Calu3 (cell line): Measurements from ENCODE around the gene MOSPD3. TPM values are rescaled to one million over a fixed set of nuclear protein-coding genes. Genes with fewer than 3 reads are reported as not detected.
A peak's percentile ranks its signal among the peaks of the same experiment; 100 is the strongest.

Experiments
- BruUV-seq: library from RNA; stranded (reverse); fragments of 400-500 nt; replicated peaks from 2 replicates; lab custom pipeline; 2021; lab: Mats Ljungman, UMichigan
- CTCF ChIA-PET: fragments of 300-600 bp; sonication (Branson Sonifier 250); formaldehyde crosslinking; loops from one replicate; lab custom pipeline; 2022; ENCODE audit warnings: antibody characterized with exemption; lab: Charles Lee
- DNase-seq: peaks from one replicate; pipeline ENCODE4 v3.0.0; 2022
- H3K27ac Mint-ChIP-seq: one replicate; pipeline ENCODE4 v1.8.0; 2022; ENCODE audit warnings: mixed read lengths; ENCODE audit not compliant: unreplicated experiment
- H3K27me3 Mint-ChIP-seq: one replicate; pipeline ENCODE4 v1.8.0; 2022; ENCODE audit warnings: mixed read lengths; ENCODE audit not compliant: unreplicated experiment
- H3K36me3 Mint-ChIP-seq: one replicate; pipeline ENCODE4 v1.8.0; 2022; ENCODE audit warnings: mild to moderate bottlenecking, moderate library complexity, mixed read lengths; ENCODE audit not compliant: insufficient read depth, unreplicated experiment
- H3K4me1 Mint-ChIP-seq: one replicate; pipeline ENCODE4 v1.8.0; 2022; ENCODE audit warnings: mild to moderate bottlenecking, low read depth, mixed read lengths; ENCODE audit not compliant: unreplicated experiment
- H3K4me3 Mint-ChIP-seq: one replicate; pipeline ENCODE4 v1.8.0; 2022; ENCODE audit warnings: mild to moderate bottlenecking, low read depth, moderate library complexity, mixed read lengths; ENCODE audit not compliant: unreplicated experiment
- H3K9me3 Mint-ChIP-seq: one replicate; pipeline ENCODE4 v1.8.0; 2022; ENCODE audit warnings: low read depth, mixed read lengths; ENCODE audit not compliant: unreplicated experiment
- CTCF ChIP-seq: fragments of 200-600 bp; IDR thresholded peaks from one replicate; pipeline ENCODE4 v1.8.0; 2022; ENCODE audit warnings: antibody characterized with exemption; ENCODE audit not compliant: unreplicated experiment
- intact Hi-C: fragments of 100-400 bp; cut with micrococcal nuclease; formaldehyde crosslinking; loops from one replicate; pipeline ENCODE4 v1.10.0; 2022; ENCODE audit not compliant: unreplicated experiment
- total RNA-seq: library from RNA; stranded (reverse); gene quantifications from 2 replicates; pipeline ENCODE4 v1.2.3, GENCODE V29; 2022

The MOSPD3 gene
- total RNA-seq, 1 experiment from 2014 or later = 11.7 TPM

- BruUV-seq = TSS peak; percentile 7
- no peaks in the 10 kb centered on the region for H3K27me3 Mint-ChIP-seq
- intact Hi-C loops = no loop called here
- peaks cover 59% of the 10 kb centered on the region for H3K36me3 Mint-ChIP-seq
- TF ChIP-seq CTCF = no peak
- H3K4me1 Mint-ChIP-seq = peaks cover 20% of the 10 kb centered on the region
- H3K4me3 Mint-ChIP-seq = no peak overlapping the region
- H3K9me3 Mint-ChIP-seq = no peaks in the 10 kb centered on the region
- CTCF ChIA-PET = interaction anchor here (1.0 kb wide), 1 partner anchor 96 kb away, joined by 3 read pairs; no protein-coding TSS in a partner anchor
- H3K27ac Mint-ChIP-seq = no peak overlapping the region
- DNase-seq = no peak
These were observed 47.2 kb upstream of the MOSPD3 start for GRCh38 chr7:100565133-100565571.

- intact Hi-C loops = no loop called here
- H3K4me1 Mint-ChIP-seq = peaks cover 20% of the 10 kb centered on the region
- CTCF ChIA-PET = interaction anchor here (0.6 to 0.7 kb wide), 2 partner anchors 130 to 198 kb away, joined by 3 read pairs; no protein-coding TSS in a partner anchor
- H3K9me3 Mint-ChIP-seq = no peaks in the 10 kb centered on the region
- no peak for TF ChIP-seq CTCF
- DNase-seq = no peak
- no peak overlapping the region for H3K27ac Mint-ChIP-seq
- BruUV-seq = no TSS peak
- no peaks in the 10 kb centered on the region for H3K27me3 Mint-ChIP-seq
- H3K4me3 Mint-ChIP-seq = no peak overlapping the region
- peaks cover 60% of the 10 kb centered on the region for H3K36me3 Mint-ChIP-seq
These were observed 46.3 kb upstream of the MOSPD3 start for GRCh38 chr7:100566018-100566531.

DNA sequence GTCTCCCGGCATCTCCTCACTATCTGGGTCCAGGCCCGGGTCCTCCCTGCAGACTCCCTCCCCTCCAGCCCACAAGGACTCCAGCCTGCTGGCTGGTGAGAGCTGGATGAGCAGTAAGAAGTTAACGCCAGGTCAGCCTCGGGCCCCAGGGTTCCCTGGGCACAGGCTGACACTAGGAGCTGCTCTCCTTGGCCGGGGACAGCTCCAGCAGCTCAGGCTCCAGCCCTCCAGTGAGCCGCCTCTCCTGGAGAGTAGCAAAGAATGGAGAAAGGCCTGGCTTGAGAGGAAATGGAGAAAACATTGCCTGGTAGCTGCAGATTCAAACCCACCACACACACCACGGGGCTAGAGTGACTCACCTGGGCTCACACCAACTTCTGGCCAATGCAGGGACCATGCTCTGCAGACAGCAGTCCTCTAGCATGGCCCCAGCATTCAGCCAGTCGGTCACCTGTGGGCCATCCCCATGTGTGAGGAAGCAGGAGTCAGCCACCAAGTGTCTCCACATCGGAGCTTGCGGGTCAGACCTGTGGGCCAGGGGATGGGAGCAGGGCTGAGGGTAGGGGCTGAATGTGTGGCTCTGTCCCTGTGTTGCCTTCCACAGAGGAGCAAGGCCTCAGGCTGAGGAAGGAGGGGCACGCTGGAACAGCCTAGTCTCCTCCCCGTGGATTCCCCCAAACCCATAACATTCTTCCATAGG is 45.2 kb upstream of the MOSPD3 start:
- TF ChIP-seq CTCF = no peak
- Mint-ChIP-seq H3K27me3 (no peaks in the 10 kb centered on the region), H3K9me3 (no peaks in the 10 kb centered on the region), H3K36me3 (peaks cover 65% of the 10 kb centered on the region), H3K27ac (peak overlapping the region; percentile 67), H3K4me3 (no peak overlapping the region), H3K4me1 (peaks cover 20% of the 10 kb centered on the region)
- CTCF ChIA-PET = interaction anchor here (1.0 kb wide), 1 partner anchor 21 kb away, joined by 4 read pairs; no protein-coding TSS in a partner anchor
- DNase-seq = no peak
- intact Hi-C loops = no loop called here
- BruUV-seq = no TSS peak

DNA sequence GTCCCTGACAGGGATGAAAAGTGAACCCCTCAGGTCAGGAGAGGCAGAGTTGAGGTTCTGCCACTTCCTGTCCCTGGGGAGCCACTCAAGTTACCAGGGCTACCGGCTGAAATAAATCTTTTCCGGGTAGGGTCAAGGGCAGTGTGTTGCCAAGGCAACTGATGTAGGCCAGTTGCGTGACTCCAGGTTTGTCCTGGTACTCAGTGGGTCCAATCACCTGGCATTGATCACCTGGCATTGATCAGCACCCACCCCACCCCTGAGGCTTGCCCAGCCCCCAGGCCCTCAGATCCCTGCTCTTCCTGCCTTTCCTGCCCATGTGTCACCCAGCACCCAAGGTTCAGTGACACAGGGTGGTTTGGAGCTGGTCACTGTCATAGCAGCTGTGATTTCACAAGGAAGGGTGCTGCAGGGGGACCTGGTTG is 44.6 kb upstream of the MOSPD3 start:
- peak overlapping the region; percentile 67 for H3K27ac Mint-ChIP-seq
- TF ChIP-seq CTCF = no peak
- no peak for DNase-seq
- no peaks in the 10 kb centered on the region for H3K9me3 Mint-ChIP-seq
- H3K4me3 Mint-ChIP-seq = no peak overlapping the region
- intact Hi-C loops = no loop called here
- CTCF ChIA-PET = interaction anchor here (0.5 kb wide), 1 partner anchor 8 kb away, joined by 4 read pairs; no protein-coding TSS in a partner anchor
- BruUV-seq = no TSS peak
- no peaks in the 10 kb centered on the region for H3K27me3 Mint-ChIP-seq
- H3K36me3 Mint-ChIP-seq = peaks cover 70% of the 10 kb centered on the region
- H3K4me1 Mint-ChIP-seq = peaks cover 20% of the 10 kb centered on the region
